Peyer's patch (tissue), 4 donors: Measurements from ENCODE around the gene EIPR1. TPM values are rescaled to one million over a fixed set of nuclear protein-coding genes. Genes with fewer than 3 reads are reported as not detected.

Experiments used
- DNase-seq, 3 donors: peaks; one replicate each; pipeline ENCODE4 v3.0.0-alpha.2; 2017 to 2019
- H3K27ac ChIP-seq, 4 donors: fragments of 200-600 bp; sonication (generic); one replicate each; pipeline ENCODE4 v1.5.1; 2016 to 2019
- H3K27me3 ChIP-seq, 2 donors: fragments of 200-600 bp; sonication (generic); one replicate each; pipeline ENCODE4 v1.5.1; 2019
- H3K36me3 ChIP-seq, 3 donors: fragments of 200-600 bp; sonication (generic); one replicate each; pipeline ENCODE4 v1.5.1; 2016 to 2019
- H3K4me1 ChIP-seq, 4 donors: fragments of 200-600 bp; sonication (generic); one replicate each; pipeline ENCODE4 v1.5.1; 2016 to 2019
- H3K4me3 ChIP-seq, 4 donors: fragments of 200-600 bp; sonication (generic); 1 replicate in 3 of 4; 2 replicates in 1 of 4; pipeline ENCODE4 v1.5.1; 2016 to 2019; ENCODE audit warnings: mild to moderate bottlenecking in 1 of 4
- H3K9me3 ChIP-seq, 4 donors: fragments of 200-600 bp; sonication (generic); one replicate each; pipeline ENCODE4 v1.5.1; 2016 to 2019; ENCODE audit warnings: mild to moderate bottlenecking in 1 of 4
- CTCF ChIP-seq, 6 experiments: fragments of 450-650 bp in 4 of 6; fragments of 200-600 bp in 2 of 6; sonication (generic) in 1 of 6; IDR thresholded peaks; one replicate each; pipeline ENCODE4 v1.5.1; 2017 to 2019; ENCODE audit warnings: antibody characterized with exemption in 6 of 6, mild to moderate bottlenecking in 3 of 6, moderate library complexity in 1 of 6
- POLR2A ChIP-seq, 2 donors: fragments of 450-650 bp; IDR thresholded peaks; one replicate each; pipeline ENCODE4 v1.5.1; 2017; ENCODE audit warnings: antibody characterized with exemption in 2 of 2, mild to moderate bottlenecking in 2 of 2, moderate library complexity in 2 of 2
- total RNA-seq, 4 donors: library from RNA; depleted of rRNA; stranded (reverse); fragments of >200 nt; gene quantifications; one replicate each; pipeline ENCODE4 v1.1.0, GENCODE V29; 2016

EIPR1 gene
- total RNA-seq, 4 donors from 2014 or later = 23.4 to 94.1 (median 36.2) TPM

GRCh38 chr2:3326182-3326537 lies 51.5 kb downstream of the EIPR1 start:
- H3K9me3 ChIP-seq = no peaks in the 10 kb centered on the region
- TF ChIP-seq POLR2A (IDR thresholded peaks at IDR 0.05) (no peak), CTCF (IDR thresholded peaks at IDR 0.05) (no peak)

GRCh38 chr2:3325458-3326181 lies 52.0 kb downstream of the EIPR1 start:
- H3K27me3 ChIP-seq = no peaks in the 10 kb centered on the region
- H3K36me3 ChIP-seq = peaks cover 0 to under 1% (median 0%) of the 10 kb centered on the region in 3 donors
- no peak overlapping the region for H3K27ac ChIP-seq
- no peak overlapping the region for H3K4me3 ChIP-seq
- H3K4me1 ChIP-seq = no peaks in the 10 kb centered on the region
- H3K9me3 ChIP-seq = no peaks in the 10 kb centered on the region
- no peak for TF ChIP-seq POLR2A (IDR thresholded peaks at IDR 0.05)
- TF ChIP-seq CTCF (IDR thresholded peaks at IDR 0.05) = no peak
- no peak for DNase-seq

More at GRCh38 chr2:3326182-3326537, 51.5 kb downstream of the EIPR1 start:
- no peak for DNase-seq
- H3K27me3 ChIP-seq = no peaks in the 10 kb centered on the region
- H3K36me3 ChIP-seq = peaks cover 0 to 5% (median 0%) of the 10 kb centered on the region in 3 donors
- no peak overlapping the region for H3K4me3 ChIP-seq
- no peaks in the 10 kb centered on the region for H3K4me1 ChIP-seq
- no peak overlapping the region for H3K27ac ChIP-seq

GRCh38 chr2:3324404-3325281 lies 53.0 kb downstream of the EIPR1 start:
- no peak overlapping the region for H3K4me3 ChIP-seq
- no peak overlapping the region for H3K27ac ChIP-seq
- no peaks in the 10 kb centered on the region for H3K9me3 ChIP-seq
- H3K27me3 ChIP-seq = no peaks in the 10 kb centered on the region
- H3K4me1 ChIP-seq = no peaks in the 10 kb centered on the region
- peaks cover 0 to 4% (median 0%) of the 10 kb centered on the region in 3 donors for H3K36me3 ChIP-seq
- TF ChIP-seq CTCF (IDR thresholded peaks at IDR 0.05) (no peak), POLR2A (IDR thresholded peaks at IDR 0.05) (no peak)
- DNase-seq = no peak

GRCh38 chr2:3324036-3324386 lies 53.6 kb downstream of the EIPR1 start:
- TF ChIP-seq CTCF (IDR thresholded peaks at IDR 0.05) (no peak), POLR2A (IDR thresholded peaks at IDR 0.05) (no peak)
- Histone ChIP-seq H3K4me3 (no peak overlapping the region), H3K27ac (no peak overlapping the region), H3K27me3 (no peaks in the 10 kb centered on the region), H3K36me3 (peaks cover 0 to 4% (median 0%) of the 10 kb centered on the region in 3 donors), H3K9me3 (no peaks in the 10 kb centered on the region), H3K4me1 (no peaks in the 10 kb centered on the region)
- no peak for DNase-seq

- DNase-seq = no peak
- no peak overlapping the region for H3K4me3 ChIP-seq
- no peak overlapping the region for H3K27ac ChIP-seq
- H3K36me3 ChIP-seq = peaks cover 0 to 4% (median 0%) of the 10 kb centered on the region in 3 donors
- H3K27me3 ChIP-seq = no peaks in the 10 kb centered on the region
- TF ChIP-seq POLR2A (IDR thresholded peaks at IDR 0.05) (no peak), CTCF (IDR thresholded peaks at IDR 0.05) (no peak)
- no peaks in the 10 kb centered on the region for H3K9me3 ChIP-seq
- H3K4me1 ChIP-seq = no peaks in the 10 kb centered on the region
Measured at GRCh38 chr2:3323360-3324035, 54.1 kb downstream of the EIPR1 start.
